Measurements from ENCODE around the gene REV3L. TPM values are rescaled to one million over a fixed set of nuclear protein-coding genes. Genes with fewer than 3 reads are reported as not detected.

REV3L gene
- polyA plus RNA-seq, 1 experiment, result 19.1 TPM

- H3K27me3 ChIP-seq (ENCODE audit: control insufficient read depth, insufficient read depth, low read length), result no peaks in the 10 kb centered on the region
- no peaks in the 10 kb centered on the region for H3K36me3 ChIP-seq (ENCODE audit: control insufficient read depth, insufficient read depth, low read length)
- POLR2A ChIA-PET, result no interaction called here
- no peak for TF ChIP-seq CTCF (IDR thresholded peaks at IDR 0.05; ENCODE audit: insufficient read depth, low read depth, low read length)
- no peak overlapping the region for H3K4me3 ChIP-seq (ENCODE audit: low read depth, low read length)
- DNase-seq (ENCODE audit: low read depth), result no peak
- CTCF ChIA-PET, result no interaction called here
These were observed 54.2 kb downstream of the REV3L start for GRCh38 chr6:111428811-111429210.

- peak; percentile 55 for DNase-seq (ENCODE audit: low read depth)
- no peak for TF ChIP-seq CTCF (IDR thresholded peaks at IDR 0.05; ENCODE audit: insufficient read depth, low read depth, low read length)
- ChIA-PET CTCF (interaction anchor here (0.7 kb wide), 1 partner anchor 158 kb away, joined by 3 read pairs; no protein-coding TSS in a partner anchor), POLR2A (no interaction called here)
- H3K27me3 ChIP-seq (ENCODE audit: control insufficient read depth, insufficient read depth, low read length), result no peaks in the 10 kb centered on the region
- no peaks in the 10 kb centered on the region for H3K36me3 ChIP-seq (ENCODE audit: control insufficient read depth, insufficient read depth, low read length)
- no peak overlapping the region for H3K4me3 ChIP-seq (ENCODE audit: low read depth, low read length)
These were observed 55.5 kb downstream of the REV3L start for GRCh38 chr6:111427341-111428116.

GRCh38 chr6:111423960-111424846 is 58.8 kb downstream of the REV3L start:
- no peak for DNase-seq (ENCODE audit: low read depth)
- CTCF ChIA-PET, result interaction anchor here (1.4 kb wide), 1 partner anchor 54 kb away, joined by 5 read pairs; no protein-coding TSS in a partner anchor

GRCh38 chr6:111423055-111423633 is 59.9 kb downstream of the REV3L start:
- H3K4me3 ChIP-seq (ENCODE audit: low read depth, low read length), result no peak overlapping the region
- no peak for DNase-seq (ENCODE audit: low read depth)
- no peaks in the 10 kb centered on the region for H3K36me3 ChIP-seq (ENCODE audit: control insufficient read depth, insufficient read depth, low read length)
- ChIA-PET CTCF (no interaction called here), POLR2A (no interaction called here)
- TF ChIP-seq CTCF (IDR thresholded peaks at IDR 0.05; ENCODE audit: insufficient read depth, low read depth, low read length), result no peak
- H3K27me3 ChIP-seq (ENCODE audit: control insufficient read depth, insufficient read depth, low read length), result no peaks in the 10 kb centered on the region

More at GRCh38 chr6:111423960-111424846, 58.8 kb downstream of the REV3L start:
- Histone ChIP-seq H3K27me3 (ENCODE audit: control insufficient read depth, insufficient read depth, low read length) (no peaks in the 10 kb centered on the region), H3K36me3 (ENCODE audit: control insufficient read depth, insufficient read depth, low read length) (no peaks in the 10 kb centered on the region), H3K4me3 (ENCODE audit: low read depth, low read length) (no peak overlapping the region)
- TF ChIP-seq CTCF (IDR thresholded peaks at IDR 0.05; ENCODE audit: insufficient read depth, low read depth, low read length), result no peak
- POLR2A ChIA-PET, result no interaction called here

Data from BJ (cell line).